ENCODE results near the gene PCYT2. TPM values are rescaled to one million over a fixed set of nuclear protein-coding genes. Genes with fewer than 3 reads are reported as not detected.

Gene PCYT2
- total and polyA plus RNA-seq, 9 of the 15 experiments (the other 6 are each of a cell fraction or from before 2014, with no cell fraction given), result 0.92 to 134 (median 82.5) TPM

DNA sequence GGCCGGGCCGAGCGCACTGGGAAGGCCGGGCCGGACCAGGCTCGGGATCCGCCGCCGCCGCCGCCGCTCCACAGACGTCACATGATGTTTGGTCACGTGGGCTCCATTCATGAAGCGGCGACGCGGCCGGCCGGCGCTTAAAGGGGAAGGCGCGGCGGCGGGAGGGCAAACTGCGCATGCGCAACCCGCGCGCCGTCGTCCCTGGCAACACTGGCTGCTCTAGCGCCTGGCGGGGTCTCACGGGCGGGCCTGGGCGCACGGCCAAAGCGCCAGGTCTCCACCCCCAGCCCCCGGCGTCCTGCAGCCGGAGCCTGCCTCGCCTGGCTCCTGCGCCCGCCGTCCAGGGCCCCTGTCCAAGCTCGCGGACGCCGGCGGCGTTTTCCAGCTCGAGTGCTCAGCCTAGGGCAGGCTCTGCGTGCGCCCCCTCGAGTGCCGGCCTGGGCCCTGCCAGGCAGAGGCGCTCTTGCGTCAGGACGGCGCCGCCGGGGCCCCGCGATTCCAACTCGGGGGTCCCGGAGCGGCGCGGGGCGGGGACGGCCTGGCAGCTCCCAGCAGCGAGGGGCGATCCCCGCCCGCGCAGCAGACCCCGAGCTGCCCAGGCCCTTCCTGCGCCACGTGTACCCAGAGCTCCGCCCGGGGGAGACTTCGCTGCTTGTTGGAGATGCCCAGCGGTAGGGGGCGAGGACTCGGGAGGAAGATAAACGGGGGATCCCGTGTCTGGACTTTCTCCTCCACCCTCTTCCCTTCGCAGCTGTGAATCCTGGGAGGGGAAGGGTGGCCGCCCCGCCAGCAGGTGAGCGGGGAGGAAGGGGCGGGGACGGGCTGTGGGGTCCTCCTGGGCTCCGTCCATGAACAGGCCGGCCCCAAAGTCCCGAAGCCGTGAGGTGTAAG, 16.7 kb upstream of the PCYT2 start, which contains the start of gene MAFG (continued):
- TF ChIP-seq MAFF (IDR thresholded peaks at IDR 0.05; ENCODE audit: low read length) (no peak), KDM5B (IDR thresholded peaks at IDR 0.05; ENCODE audit: insufficient replicate concordance, low read depth, low read length) (no peak), ZNF79 (CRISPR knock-in tag; IDR thresholded peaks at IDR 0.05; ENCODE audit: low read depth) (no peak), ZNF224 (CRISPR knock-in tag; IDR thresholded peaks at IDR 0.05) (0 out of 2 replicates have a peak, but pooled peaks have one; percentile 23), POLR2G (IDR thresholded peaks at IDR 0.05; ENCODE audit: low read depth, low read length) (peak; percentile 75), RAD51 (IDR thresholded peaks at IDR 0.05; ENCODE audit: borderline replicate concordance, low read depth) (peak; percentile 97), E2F6 (IDR thresholded peaks at IDR 0.05; ENCODE audit: borderline replicate concordance in 1 of 2, extremely low read depth in 1 of 2, insufficient read depth in 1 of 2, insufficient read length in 1 of 2, low read depth in 1 of 2, low read length in 1 of 2, poor library complexity in 1 of 2, severe bottlenecking in 1 of 2) (peak; percentile 13 to 73), ZBTB43 (CRISPR knock-in tag; IDR thresholded peaks at IDR 0.05) (peak; percentile 86; the same call in 1 of the 2 replicates), ZBTB1 (CRISPR knock-in tag; IDR thresholded peaks at IDR 0.05; ENCODE audit: borderline replicate concordance, low read depth) (no peak; the same call in 1 of the 2 replicates), FUS (optimal IDR thresholded peaks at IDR 0.05; ENCODE audit: low read depth, low read length) (peak; percentile 91), CTBP1 (IDR thresholded peaks at IDR 0.05; ENCODE audit: borderline replicate concordance) (peak; percentile 92), CHD1 (IDR thresholded peaks at IDR 0.05; ENCODE audit: low read length) (no peak), HDAC2 (IDR thresholded peaks at IDR 0.05) (0 out of 2 replicates have a peak, but pooled peaks have one; percentile 22), GATAD2B (IDR thresholded peaks at IDR 0.05; ENCODE audit: borderline replicate concordance) (peak; percentile 67; the same call in 1 of the 2 replicates), ARID4B (CRISPR knock-in tag; IDR thresholded peaks at IDR 0.05) (peak; percentile 90), BMI1 (IDR thresholded peaks at IDR 0.05; ENCODE audit: low read length) (peak; percentile 73), PHTF2 (CRISPR knock-in tag; IDR thresholded peaks at IDR 0.05) (no peak)
- TF ChIP-seq, protein P1, sequence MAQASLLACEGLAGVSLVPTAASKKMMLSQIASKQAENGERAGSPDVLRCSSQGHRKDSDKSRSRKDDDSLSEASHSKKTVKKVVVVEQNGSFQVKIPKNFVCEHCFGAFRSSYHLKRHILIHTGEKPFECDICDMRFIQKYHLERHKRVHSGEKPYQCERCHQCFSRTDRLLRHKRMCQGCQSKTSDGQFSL (CRISPR knock-in tag; IDR thresholded peaks at IDR 0.05), result no peak
- TF ChIP-seq, protein P1 (tag; IDR thresholded peaks at IDR 0.05), result no peak
